GM23338 (cell line): ENCODE data around the gene PEA15. TPM values are rescaled to one million over a fixed set of nuclear protein-coding genes. Genes with fewer than 3 reads are reported as not detected.

Source experiments
- ATAC-seq: fragments of 200-7000 bp; cut with Tn5 transposase; 3 replicates; pipeline ENCODE4 v1.9.1; 2020
- DNase-seq: peaks from one replicate; pipeline ENCODE4 v3.0.0-alpha.2; 2015; ENCODE audit warnings: low spot score
- H2AFZ ChIP-seq: fragments of 200-600 bp; sonication (generic); 2 replicates; pipeline ENCODE4 v1.8.0; 2016; ENCODE audit warnings: antibody characterized with exemption, mild to moderate bottlenecking, moderate library complexity
- H3F3A ChIP-seq: fragments of 200-600 bp; sonication (generic); replicated peaks from 2 replicates; pipeline ENCODE4 v1.8.0; 2017; ENCODE audit warnings: antibody characterized with exemption, mixed run types, low read depth
- H3K27ac ChIP-seq: fragments of 200-600 bp; sonication (generic); 2 replicates; pipeline ENCODE4 v1.6.1; 2016; ENCODE audit warnings: low read depth
- H3K27me3 ChIP-seq: fragments of 200-600 bp; sonication (generic); 2 replicates; pipeline ENCODE4 v1.8.0; 2016; ENCODE audit warnings: mild to moderate bottlenecking, mixed run types, moderate library complexity; ENCODE audit not compliant: insufficient read depth
- H3K36me3 ChIP-seq: fragments of 200-600 bp; sonication (generic); 2 replicates; pipeline ENCODE4 v1.8.0; 2016; ENCODE audit warnings: mild to moderate bottlenecking; ENCODE audit not compliant: insufficient read depth
- H3K4me1 ChIP-seq: fragments of 200-600 bp; sonication (generic); 2 replicates; pipeline ENCODE4 v1.8.0; 2016; ENCODE audit warnings: mild to moderate bottlenecking, moderate library complexity; ENCODE audit not compliant: insufficient read depth
- H3K4me2 ChIP-seq: fragments of 200-600 bp; sonication (generic); 2 replicates; pipeline ENCODE4 v1.7.1; 2017; ENCODE audit warnings: mixed run types
- H3K4me3 ChIP-seq: fragments of 200-600 bp; sonication (generic); 2 replicates; pipeline ENCODE4 v1.6.1; 2016; ENCODE audit warnings: mixed run types
- H3K79me2 ChIP-seq: fragments of 200-600 bp; sonication (generic); replicated peaks from 2 replicates; pipeline ENCODE4 v1.8.0; 2017; ENCODE audit warnings: mild to moderate bottlenecking; ENCODE audit not compliant: insufficient read depth
- H3K9me2 ChIP-seq: fragments of 200-600 bp; sonication (generic); 2 replicates; pipeline ENCODE4 v1.8.0; 2017; ENCODE audit not compliant: insufficient read depth
- H4K20me1 ChIP-seq: fragments of 200-600 bp; sonication (generic); replicated peaks from 2 replicates; pipeline ENCODE4 v1.8.0; 2017; ENCODE audit warnings: mild to moderate bottlenecking; ENCODE audit not compliant: insufficient read depth
- H3K27ac Mint-ChIP-seq: 2 replicates; pipeline ENCODE4 v1.8.0; 2020; ENCODE audit warnings: inconsistent platforms, mild to moderate bottlenecking, moderate library complexity, mixed read lengths
- H3K27me3 Mint-ChIP-seq: 3 replicates; pipeline ENCODE4 v1.8.0; 2022; ENCODE audit warnings: low read depth, mild to moderate bottlenecking, moderate library complexity, mixed read lengths, inconsistent platforms; ENCODE audit not compliant: insufficient read depth, poor library complexity
- H3K36me3 Mint-ChIP-seq: 3 replicates; pipeline ENCODE4 v1.8.0; 2021; ENCODE audit warnings: low read depth, mild to moderate bottlenecking, inconsistent platforms, moderate library complexity, mixed read lengths
- H3K4me1 Mint-ChIP-seq: 3 replicates; pipeline ENCODE4 v1.8.0; 2020; ENCODE audit warnings: mild to moderate bottlenecking, inconsistent platforms, mixed read lengths
- H3K4me3 Mint-ChIP-seq: 3 replicates; pipeline ENCODE4 v1.8.0; 2021; ENCODE audit warnings: moderate library complexity, mild to moderate bottlenecking, inconsistent platforms, mixed read lengths
- H3K9me3 Mint-ChIP-seq: 3 replicates; pipeline ENCODE4 v1.8.0; 2020; ENCODE audit warnings: moderate library complexity, mild to moderate bottlenecking, inconsistent platforms, mixed read lengths
- CREB1 ChIP-seq: fragments of 250-450 bp; sonication (Bioruptor Pico); IDR thresholded peaks from 2 replicates; pipeline ENCODE4 v1.5.0; 2020; ENCODE audit warnings: low read depth, mild to moderate bottlenecking, moderate library complexity
- CTCF ChIP-seq, 2 experiments: fragments of 200-600 bp in 1 of 2; sonication (generic) in 1 of 2; conservative IDR thresholded peaks; 2 replicates each; pipeline versions ENCODE4 v1.5.1 to v1.6.1; 2016 to 2017; ENCODE audit warnings: antibody characterized with exemption in 2 of 2, low read depth in 2 of 2, mild to moderate bottlenecking in 2 of 2, moderate library complexity in 1 of 2
- EZH2 ChIP-seq: fragments of 200-600 bp; sonication (generic); IDR thresholded peaks from one replicate; pipeline ENCODE4 v1.8.0; 2017; ENCODE audit warnings: antibody characterized with exemption, mild to moderate bottlenecking, low read depth; ENCODE audit not compliant: unreplicated experiment
- EZH2phosphoT487 ChIP-seq: fragments of 200-600 bp; sonication (generic); IDR thresholded peaks from one replicate; pipeline ENCODE4 v1.8.1; 2018; ENCODE audit warnings: antibody characterized with exemption; ENCODE audit not compliant: unreplicated experiment
- JUNB ChIP-seq: IDR thresholded peaks from one replicate; pipeline ENCODE4 v1.6.1; 2016; ENCODE audit warnings: antibody characterized with exemption; ENCODE audit not compliant: unreplicated experiment
- NANOG ChIP-seq: IDR thresholded peaks from 2 replicates; pipeline ENCODE4 v1.6.1; 2016; ENCODE audit warnings: antibody characterized with exemption, borderline replicate concordance
- POLR2AphosphoS5 ChIP-seq: IDR thresholded peaks from 2 replicates; pipeline ENCODE4 v1.6.1; 2016; ENCODE audit warnings: antibody characterized with exemption, low read depth
- STAT1 ChIP-seq: IDR thresholded peaks from one replicate; pipeline ENCODE4 v1.6.1; 2016; ENCODE audit warnings: antibody characterized with exemption; ENCODE audit not compliant: unreplicated experiment
- ZNF114 ChIP-seq: fragments of 250-450 bp; sonication (Bioruptor Pico); IDR thresholded peaks from 2 replicates; pipeline ENCODE4 v1.5.0; 2020; ENCODE audit warnings: mild to moderate bottlenecking, moderate library complexity
- ZNF331 ChIP-seq: fragments of 250-450 bp; sonication (Bioruptor Pico); IDR thresholded peaks from 2 replicates; pipeline ENCODE4 v1.5.0; 2020; ENCODE audit warnings: low read depth, mild to moderate bottlenecking, moderate library complexity
- ZNF462 ChIP-seq: fragments of 250-450 bp; sonication (Bioruptor Pico); IDR thresholded peaks from 2 replicates; pipeline ENCODE4 v1.5.0; 2020; ENCODE audit warnings: mild to moderate bottlenecking, moderate library complexity
- polyA plus RNA-seq: library from polyadenylated mRNA; unstranded; fragments of >200 nt; fragmentation: Nextera tagmentation; extraction: Ambion mirVana; gene quantifications from 2 replicates; pipeline ENCODE4 v1.2.1, GENCODE V29; 2016
- total RNA-seq: library from RNA; depleted of rRNA; stranded (reverse); fragments of >200 nt; shearing (Covaris generic); gene quantifications from 2 replicates; pipeline ENCODE4 v1.2.3, GENCODE V29; 2014

Gene PEA15
- total and polyA plus RNA-seq, 2 experiments from 2014 or later = 60.3 to 80.8 TPM

DNA sequence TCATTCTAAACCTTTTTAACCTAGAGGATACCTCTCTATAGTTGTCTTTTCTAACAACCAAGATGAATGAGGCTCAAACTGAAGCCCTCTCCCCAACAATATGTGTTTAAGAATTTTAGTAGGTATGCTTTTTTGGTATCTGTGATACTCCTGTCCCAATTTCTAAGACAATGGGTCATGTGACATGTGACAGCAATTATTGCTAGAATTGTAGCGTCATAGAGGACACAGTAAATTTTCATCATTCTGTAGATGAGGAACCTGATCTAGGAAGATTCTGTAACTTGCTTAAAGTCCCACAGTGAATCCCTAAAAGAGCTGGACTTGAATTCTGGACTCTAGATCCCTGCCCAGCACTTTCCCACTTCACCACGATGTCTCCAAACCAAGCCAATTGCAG lies 26.5 kb upstream of the PEA15 start (continued):
- no peak for TF ChIP-seq ZNF462 (CRISPR knock-in tag)

- H3K4me2 ChIP-seq = no peak overlapping the region
- H3K9me3 Mint-ChIP-seq = no peaks in the 10 kb centered on the region; the same call in 2 of the 3 replicates
- no peak for ATAC-seq
- H3K27me3 Mint-ChIP-seq = peaks cover 7% of the 10 kb centered on the region
- H3K36me3 Mint-ChIP-seq = no peaks in the 10 kb centered on the region; the same call in 2 of the 3 replicates
- no peak overlapping the region for H3K27ac Mint-ChIP-seq
- no peak overlapping the region for H3K27ac ChIP-seq
- no peak overlapping the region for H3K4me3 Mint-ChIP-seq
- H3K4me1 Mint-ChIP-seq = peaks cover 13% of the 10 kb centered on the region
- H3K9me2 ChIP-seq = no peaks in the 10 kb centered on the region; the same call in 1 of the 2 replicates
- no peaks in the 10 kb centered on the region for H3K79me2 ChIP-seq
- H3K27me3 ChIP-seq = no peaks in the 10 kb centered on the region
- H4K20me1 ChIP-seq = no peaks in the 10 kb centered on the region
- no peak overlapping the region for H3K4me3 ChIP-seq
- peaks cover 12% of the 10 kb centered on the region; the same call in 1 of the 2 replicates for H3K4me1 ChIP-seq
- H3K36me3 ChIP-seq = no peaks in the 10 kb centered on the region
- no peak for DNase-seq
- TF ChIP-seq CREB1 (CRISPR knock-in tag) = no peak
- no peak for TF ChIP-seq NANOG
- TF ChIP-seq ZNF114 (CRISPR knock-in tag) = no peak
- H2AFZ ChIP-seq = peak overlapping the region; percentile 69; the same call in 1 of the 2 replicates
- no peaks in the 10 kb centered on the region for H3F3A ChIP-seq
Observed at GRCh38 chr1:160179336-160179735, 25.8 kb upstream of the PEA15 start.

DNA sequence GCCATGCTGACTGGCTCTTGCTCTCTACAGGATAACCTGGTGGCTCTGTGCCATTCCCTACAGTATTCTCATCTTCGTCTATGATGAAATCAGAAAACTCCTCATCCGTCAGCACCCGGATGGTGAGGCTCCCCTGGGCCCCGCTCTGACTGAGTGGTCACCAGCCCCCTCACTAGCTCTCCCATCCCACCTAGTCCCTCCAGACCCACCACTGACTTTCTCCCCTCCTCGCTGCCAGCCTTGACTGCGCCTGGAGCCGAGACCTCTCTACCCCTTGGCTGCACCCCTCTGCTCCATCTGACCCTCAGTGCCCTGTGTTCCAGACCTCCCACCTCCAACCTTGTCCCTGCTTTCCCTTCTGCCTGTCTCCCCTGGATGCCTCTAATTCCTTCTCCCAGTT lies 18.9 kb upstream of the PEA15 start:
- Histone ChIP-seq H2AFZ (no peak overlapping the region), H3K4me3 (no peak overlapping the region), H3F3A (no peaks in the 10 kb centered on the region), H3K79me2 (no peaks in the 10 kb centered on the region), H3K27me3 (no peaks in the 10 kb centered on the region), H3K4me2 (no peak overlapping the region), H3K4me1 (peaks cover 20% of the 10 kb centered on the region), H3K27ac (no peak overlapping the region), H3K9me2 (peaks cover 6% of the 10 kb centered on the region), H3K36me3 (no peaks in the 10 kb centered on the region), H4K20me1 (no peaks in the 10 kb centered on the region)
- Mint-ChIP-seq H3K4me1 (peaks cover 13% of the 10 kb centered on the region), H3K27me3 (peaks cover 2% of the 10 kb centered on the region), H3K4me3 (no peak overlapping the region), H3K9me3 (no peaks in the 10 kb centered on the region), H3K27ac (no peak overlapping the region), H3K36me3 (no peaks in the 10 kb centered on the region; the same call in 2 of the 3 replicates)
- ATAC-seq (no peak), DNase-seq (no peak)
- TF ChIP-seq STAT1 (no peak), ZNF331 (CRISPR knock-in tag) (no peak), NANOG (no peak), CTCF (conservative IDR thresholded peaks at IDR 0.05; ENCODE audit: low read depth in 2 of 2) (no peak), ZNF114 (CRISPR knock-in tag) (no peak), POLR2AphosphoS5 (no peak), JUNB (no peak), EZH2phosphoT487 (no peak), EZH2 (no peak)
